GM12872 (cell line): ENCODE data around the gene BAHCC1.

ENCODE experiments used
- CTCF ChIP-seq: IDR thresholded peaks from 3 replicates; pipeline ENCODE4 v1.5.1; 2011; ENCODE audit warnings: low read depth, mild to moderate bottlenecking, low read length, moderate library complexity; ENCODE audit not compliant: insufficient read depth

Gene BAHCC1

GRCh38 chr17:81383504-81384421 is 11.5 kb upstream of the BAHCC1 start:
- no peak for TF ChIP-seq CTCF

GRCh38 chr17:81384929-81385319 is 10.3 kb upstream of the BAHCC1 start:
- TF ChIP-seq CTCF: no peak

- no peak for TF ChIP-seq CTCF
Measured at GRCh38 chr17:81385320-81386111, 9.7 kb upstream of the BAHCC1 start.

- no peak for TF ChIP-seq CTCF
Measured at GRCh38 chr17:81386141-81386645, 9.1 kb upstream of the BAHCC1 start.

- TF ChIP-seq CTCF: no peak
Measured at GRCh38 chr17:81386646-81387099, 8.6 kb upstream of the BAHCC1 start.

- TF ChIP-seq CTCF: no peak
Measured at GRCh38 chr17:81387100-81388090, 7.9 kb upstream of the BAHCC1 start.
